ENCODE data around the gene ACTA2.

DNA sequence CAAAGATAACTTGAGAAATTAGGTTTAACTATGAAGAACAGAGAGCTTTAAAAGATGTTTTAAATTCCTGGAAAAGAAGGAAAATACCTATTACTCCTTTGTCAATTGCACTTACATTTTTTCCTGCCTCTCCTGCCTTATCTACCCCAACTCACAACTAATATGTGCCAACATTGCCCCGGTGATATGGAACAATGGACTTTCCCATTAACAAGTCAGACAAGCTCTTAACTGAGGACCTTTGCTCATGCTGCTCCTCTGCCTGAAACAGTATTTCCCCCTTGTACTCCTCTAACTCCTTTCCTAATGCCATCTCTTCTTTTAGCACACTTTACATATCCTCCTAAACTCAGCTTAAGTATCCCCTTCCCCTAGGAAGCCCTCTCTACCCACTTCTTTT lies 4.8 kb upstream of the ACTA2 start:
- TF ChIP-seq, protein P1, sequence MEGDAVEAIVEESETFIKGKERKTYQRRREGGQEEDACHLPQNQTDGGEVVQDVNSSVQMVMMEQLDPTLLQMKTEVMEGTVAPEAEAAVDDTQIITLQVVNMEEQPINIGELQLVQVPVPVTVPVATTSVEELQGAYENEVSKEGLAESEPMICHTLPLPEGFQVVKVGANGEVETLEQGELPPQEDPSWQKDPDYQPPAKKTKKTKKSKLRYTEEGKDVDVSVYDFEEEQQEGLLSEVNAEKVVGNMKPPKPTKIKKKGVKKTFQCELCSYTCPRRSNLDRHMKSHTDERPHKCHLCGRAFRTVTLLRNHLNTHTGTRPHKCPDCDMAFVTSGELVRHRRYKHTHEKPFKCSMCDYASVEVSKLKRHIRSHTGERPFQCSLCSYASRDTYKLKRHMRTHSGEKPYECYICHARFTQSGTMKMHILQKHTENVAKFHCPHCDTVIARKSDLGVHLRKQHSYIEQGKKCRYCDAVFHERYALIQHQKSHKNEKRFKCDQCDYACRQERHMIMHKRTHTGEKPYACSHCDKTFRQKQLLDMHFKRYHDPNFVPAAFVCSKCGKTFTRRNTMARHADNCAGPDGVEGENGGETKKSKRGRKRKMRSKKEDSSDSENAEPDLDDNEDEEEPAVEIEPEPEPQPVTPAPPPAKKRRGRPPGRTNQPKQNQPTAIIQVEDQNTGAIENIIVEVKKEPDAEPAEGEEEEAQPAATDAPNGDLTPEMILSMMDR (IDR thresholded peaks at IDR 0.05; ENCODE audit: insufficient read depth, low read length, poor library complexity, severe bottlenecking): no peak
- no peak for TF ChIP-seq EZH2phosphoT487 (conservative IDR thresholded peaks at IDR 0.05; ENCODE audit: low read length)
